SK-N-MC (cell line): ENCODE data around the gene GABRG2.

Experiments used
- EZH2 ChIP-seq: fragments of 200-600 bp; sonication (generic); IDR thresholded peaks from one replicate; pipeline ENCODE4 v1.6.1; 2017; ENCODE audit warnings: antibody characterized with exemption
- FOXP2 ChIP-seq: optimal IDR thresholded peaks from 2 replicates; pipeline ENCODE3; 2011; ENCODE audit warnings: mild to moderate bottlenecking, moderate library complexity; ENCODE audit not compliant: insufficient read depth; ENCODE audit errors: extremely low read length, control extremely low read depth
- POLR2AphosphoS5 ChIP-seq: IDR thresholded peaks from 2 replicates; pipeline ENCODE4 v1.6.1; 2012; ENCODE audit warnings: mild to moderate bottlenecking, low read depth, low read length, borderline replicate concordance

- TF ChIP-seq EZH2 (no peak), POLR2AphosphoS5 (no peak), FOXP2 (no peak)
Measured at GRCh38 chr5:162107591-162107990, 40.0 kb downstream of the GABRG2 start.
